Measurements from ENCODE around the gene MYRIP.

MYRIP gene

DNA sequence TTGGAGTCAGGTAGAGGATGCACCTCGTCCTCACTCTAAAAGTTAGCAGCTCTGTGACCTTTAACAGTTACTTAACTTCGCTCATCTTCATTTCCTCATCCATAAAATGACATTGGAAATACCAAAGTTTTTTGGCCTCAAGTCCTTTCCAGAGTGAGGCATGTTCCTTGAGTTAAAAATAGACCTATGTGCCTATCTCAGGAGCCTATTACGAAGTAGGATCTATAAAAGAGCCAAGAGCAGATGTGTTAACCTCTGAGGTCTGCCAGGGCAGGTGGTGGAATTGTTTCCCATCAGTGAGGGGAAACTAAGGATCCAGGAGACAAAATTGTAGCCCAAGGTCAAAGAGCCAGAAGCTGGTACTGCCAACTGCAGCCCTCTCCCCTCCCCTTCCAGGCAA is 379.7 kb downstream of the MYRIP start:
- DNase-seq (ENCODE audit: low read depth): no peak

DNA sequence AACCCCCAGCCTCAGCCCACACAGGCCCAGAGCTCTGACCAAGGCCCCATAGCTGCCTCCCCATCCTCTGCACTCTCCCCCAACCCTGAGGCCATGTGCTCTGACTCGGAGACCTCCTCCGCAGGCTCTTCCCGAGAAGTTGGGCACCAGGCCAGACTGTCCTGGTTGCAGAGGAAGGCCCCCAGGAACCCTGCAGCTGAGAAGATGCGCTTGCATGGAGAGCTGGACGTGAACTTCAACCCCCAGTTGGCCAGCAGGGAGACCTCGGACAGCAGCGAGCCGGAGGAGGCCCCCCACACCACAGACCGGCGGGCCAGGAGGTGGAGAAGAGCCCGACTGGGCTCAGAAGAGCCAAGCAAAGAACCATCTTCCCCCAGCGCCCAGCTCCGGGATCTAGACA is 380.6 kb downstream of the MYRIP start:
- no peak for DNase-seq (ENCODE audit: low read depth)

GRCh38 chr3:40191251-40191650 is 381.8 kb downstream of the MYRIP start:
- DNase-seq (ENCODE audit: low read depth): no peak

- DNase-seq (ENCODE audit: low read depth): peak; percentile 39
Observed at GRCh38 chr3:40191850-40192448, 382.5 kb downstream of the MYRIP start.

GRCh38 chr3:40192628-40193027 is 383.2 kb downstream of the MYRIP start:
- no peak for DNase-seq (ENCODE audit: low read depth)

DNA sequence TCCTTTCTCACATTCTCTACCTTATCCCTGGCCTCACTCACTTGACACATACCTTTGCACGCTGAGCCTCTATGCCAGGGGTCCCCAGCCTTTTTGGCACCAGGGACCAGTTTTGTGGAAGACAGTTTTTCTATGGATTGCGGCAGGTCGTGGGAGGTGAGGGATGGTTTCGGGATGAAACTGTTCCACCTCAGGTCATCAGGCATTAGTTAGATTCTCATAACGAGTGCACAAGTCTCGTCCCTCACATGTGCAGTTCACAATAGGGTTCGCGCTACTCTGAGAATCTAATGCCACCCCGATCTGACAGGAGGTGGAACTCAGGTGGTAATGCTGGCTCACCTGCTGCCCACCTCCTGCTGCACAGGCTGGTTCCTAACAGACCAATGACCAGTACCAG is 387.6 kb downstream of the MYRIP start:
- DNase-seq (ENCODE audit: low read depth): no peak

GRCh38 chr3:40200692-40201316 is 391.4 kb downstream of the MYRIP start:
- DNase-seq (ENCODE audit: low read depth): no peak

DNA sequence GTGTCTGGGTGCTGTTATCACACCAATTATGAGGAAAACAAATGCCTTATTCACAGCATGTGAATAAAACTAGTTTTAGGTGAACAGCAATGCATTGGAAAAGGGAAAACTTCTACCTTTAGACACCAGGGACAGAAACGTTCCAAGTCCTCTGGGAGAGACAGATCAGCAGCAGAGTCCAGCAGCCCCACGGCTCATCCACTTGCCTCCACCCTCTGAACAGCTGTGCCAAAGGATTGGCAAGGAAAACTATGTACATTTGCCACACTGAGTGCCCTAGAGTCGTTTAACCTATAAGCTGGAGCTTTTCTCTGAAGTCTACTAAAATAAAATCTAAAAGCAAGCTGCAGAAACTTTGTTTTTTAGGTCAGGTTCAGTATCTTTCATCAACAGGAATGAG is 392.4 kb downstream of the MYRIP start:
- DNase-seq (ENCODE audit: low read depth): no peak

DNA sequence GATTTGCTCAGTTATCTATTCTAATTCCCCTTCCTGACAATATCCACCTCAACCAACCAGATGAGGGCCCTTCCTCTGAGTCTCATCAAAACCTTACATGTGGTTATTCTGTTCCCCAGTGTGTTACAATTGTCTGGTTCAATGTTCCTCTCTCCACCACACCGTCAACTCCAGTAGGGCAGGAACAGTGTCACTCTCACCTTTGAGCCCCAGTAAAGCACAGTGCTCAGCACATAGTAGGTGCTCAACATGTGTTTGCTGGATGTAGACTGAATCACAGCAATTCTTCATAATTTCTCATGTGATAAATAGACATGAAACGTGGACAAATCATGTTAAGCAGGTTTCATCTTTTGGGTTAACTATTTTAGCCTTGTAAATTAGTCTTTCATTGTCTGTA is 397.1 kb downstream of the MYRIP start:
- DNase-seq (ENCODE audit: low read depth): no peak

DNA sequence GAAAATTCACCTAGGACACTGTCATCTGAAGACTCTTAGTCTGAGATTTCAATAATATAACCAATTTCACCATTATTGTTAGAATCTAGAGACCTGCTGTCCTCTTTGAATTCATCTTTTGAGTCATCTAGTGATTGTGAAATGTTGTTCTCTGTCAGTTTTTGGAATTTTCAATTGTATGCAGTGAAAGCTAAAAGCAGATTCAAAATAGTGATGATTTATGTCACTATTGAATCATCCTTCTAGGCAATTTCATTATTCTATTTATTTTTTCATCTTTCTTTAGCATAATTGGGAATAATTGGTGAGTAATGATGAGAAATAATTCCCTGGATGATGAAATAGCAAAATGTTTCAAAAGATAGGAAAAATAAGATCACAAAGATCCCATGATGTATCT is 398.4 kb downstream of the MYRIP start:
- DNase-seq (ENCODE audit: low read depth): no peak

- no peak for DNase-seq (ENCODE audit: low read depth)
Observed at GRCh38 chr3:40208251-40208650, 398.8 kb downstream of the MYRIP start.

GRCh38 chr3:40211579-40211978 is 402.2 kb downstream of the MYRIP start:
- no peak for DNase-seq (ENCODE audit: low read depth)

DNA sequence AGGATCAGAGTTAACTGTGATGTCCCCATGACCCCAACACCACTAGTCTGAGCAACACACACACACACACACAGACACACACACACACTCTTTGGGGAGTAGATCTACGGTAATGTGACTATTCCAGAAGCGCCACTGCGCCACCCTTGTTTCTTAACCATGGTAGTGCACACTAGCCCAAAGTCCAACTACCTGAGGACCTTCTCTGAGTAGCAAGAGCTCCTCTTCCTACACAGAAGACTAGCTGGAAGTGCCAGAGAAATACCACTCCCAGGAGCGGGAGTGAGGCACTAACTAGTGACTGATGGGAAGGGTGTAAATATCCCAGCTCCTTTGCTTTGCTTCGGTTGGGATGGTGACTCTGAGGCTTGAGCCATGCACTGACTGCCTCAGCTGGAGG is 404.1 kb downstream of the MYRIP start:
- DNase-seq (ENCODE audit: low read depth): no peak

GRCh38 chr3:40215015-40215414 is 405.6 kb downstream of the MYRIP start:
- no peak for DNase-seq (ENCODE audit: low read depth)

DNA sequence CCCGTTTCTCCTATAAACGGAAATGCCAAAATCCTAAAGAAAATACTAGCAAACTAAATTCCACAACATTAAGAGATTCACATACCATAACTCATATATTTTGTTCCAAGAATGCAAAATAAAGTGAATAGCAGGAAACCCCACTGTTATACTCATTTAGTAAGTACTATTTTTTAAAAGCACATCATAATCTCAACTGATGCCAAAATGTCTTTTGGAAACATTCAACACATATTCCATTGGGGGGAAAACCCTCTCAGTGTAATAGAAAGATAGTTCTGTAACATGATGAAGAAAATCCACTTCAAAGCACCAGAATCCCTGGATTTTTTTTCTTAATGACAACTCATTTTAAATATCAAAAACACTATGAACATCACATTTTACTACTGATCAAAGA is 407.1 kb downstream of the MYRIP start:
- no peak for DNase-seq (ENCODE audit: low read depth)

GRCh38 chr3:40223856-40224255 is 414.4 kb downstream of the MYRIP start:
- no peak for DNase-seq (ENCODE audit: low read depth)

DNA sequence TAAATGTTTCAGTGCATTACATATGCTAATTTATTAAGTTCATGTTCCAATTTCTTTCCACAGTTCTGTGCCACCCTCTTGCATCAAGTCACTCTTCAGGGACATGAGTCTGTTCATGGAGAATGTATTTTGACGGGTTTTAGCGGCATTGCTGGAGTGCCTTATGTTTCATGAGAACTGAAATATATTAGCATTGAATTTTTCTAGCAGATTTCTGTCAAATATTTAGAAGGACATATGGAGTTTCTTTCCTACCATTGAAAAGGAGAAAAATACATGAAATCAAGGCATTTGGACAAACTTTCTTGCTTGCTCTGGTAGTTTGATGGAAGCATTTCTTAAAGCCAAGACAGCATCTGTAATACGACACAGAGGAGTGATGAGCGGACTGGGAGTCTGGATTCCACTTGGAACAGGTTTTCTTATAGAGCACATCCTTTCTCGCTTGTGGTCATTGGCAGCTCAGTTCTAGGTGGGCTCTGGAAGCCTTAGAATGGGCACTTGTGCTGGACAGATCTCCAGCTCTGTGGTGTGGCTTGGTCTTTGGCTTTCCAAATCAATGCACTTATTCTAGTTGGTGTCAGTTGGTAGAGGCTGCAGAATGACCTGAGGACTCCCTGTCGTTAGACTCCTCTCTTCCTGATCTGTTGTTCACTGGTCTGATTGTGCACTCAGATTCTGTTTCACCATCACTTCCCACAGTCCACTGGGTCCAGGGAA is 415.5 kb downstream of the MYRIP start:
- no peak for DNase-seq (ENCODE audit: low read depth)

GRCh38 chr3:40226636-40227035 is 417.2 kb downstream of the MYRIP start:
- DNase-seq (ENCODE audit: low read depth): no peak

DNA sequence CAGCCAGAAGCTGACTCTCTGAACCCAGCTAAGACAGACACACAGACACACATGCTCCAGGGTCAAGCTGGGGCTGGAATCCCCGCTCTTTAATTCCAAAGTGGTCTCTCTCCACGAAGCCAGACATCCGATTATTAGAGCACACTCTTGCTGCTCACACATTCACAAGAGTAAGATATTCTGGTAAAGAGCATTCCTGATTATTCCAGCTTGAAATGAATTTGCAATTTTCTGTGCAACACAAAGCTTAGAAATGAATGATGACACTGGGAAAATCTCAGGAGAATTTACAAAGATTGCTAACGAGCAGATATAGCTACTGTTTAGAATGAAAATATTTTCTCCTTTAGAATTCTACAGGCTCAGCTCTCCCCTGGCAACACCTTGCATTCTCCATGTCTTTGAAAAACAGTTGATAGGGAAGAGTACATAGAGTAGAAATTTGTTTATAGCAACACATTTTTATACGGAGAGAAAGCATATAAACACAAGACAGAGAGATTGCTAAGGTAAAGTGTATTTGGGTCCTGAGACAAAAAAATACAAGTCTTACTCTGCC is 419.5 kb downstream of the MYRIP start:
- DNase-seq (ENCODE audit: low read depth): no peak

- DNase-seq (ENCODE audit: low read depth): no peak
Observed at GRCh38 chr3:40229386-40229785, 420.0 kb downstream of the MYRIP start.

DNA sequence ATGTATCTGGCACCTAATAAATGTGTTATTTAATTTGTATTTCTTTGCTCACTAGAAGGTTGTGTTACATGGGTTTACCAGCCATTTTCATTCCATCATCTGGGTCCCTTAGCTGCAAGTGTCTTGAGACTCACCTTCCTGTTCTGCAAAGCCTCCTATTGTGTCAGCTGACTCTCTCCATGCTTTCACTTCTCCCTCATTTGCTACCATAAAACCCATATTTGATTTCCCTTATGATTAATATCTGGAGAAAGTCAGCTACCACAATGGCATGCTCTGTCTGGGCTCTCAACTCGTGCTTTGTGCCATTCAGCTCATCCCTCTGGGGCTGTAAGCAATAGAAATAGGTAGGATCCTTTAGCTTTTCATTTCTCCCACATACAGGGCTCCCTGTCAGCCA is 420.6 kb downstream of the MYRIP start:
- no peak for DNase-seq (ENCODE audit: low read depth)

- no peak for DNase-seq (ENCODE audit: low read depth)
Observed at GRCh38 chr3:40230382-40230781, 421.0 kb downstream of the MYRIP start.

DNA sequence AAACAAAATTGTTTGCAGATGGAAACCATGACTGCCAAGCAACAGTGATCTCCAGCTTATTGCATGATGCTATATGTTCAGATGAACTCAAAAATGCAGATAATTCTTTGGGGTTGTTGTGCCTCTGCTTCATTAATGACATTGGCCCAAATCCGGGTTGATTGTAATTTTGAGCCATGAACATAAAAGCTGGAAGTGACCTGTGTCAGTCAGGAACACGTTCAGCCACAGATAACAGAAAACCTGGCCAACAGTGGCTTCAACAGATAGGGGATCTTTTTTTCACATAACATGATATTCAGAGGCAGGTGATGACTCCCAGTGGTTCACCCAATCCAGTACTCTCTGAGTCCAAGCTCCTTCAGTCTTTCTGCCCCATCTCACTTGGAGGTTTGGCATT is 423.2 kb downstream of the MYRIP start:
- DNase-seq (ENCODE audit: low read depth): no peak

All from stimulated activated CD8-positive, alpha-beta memory T cell treated with anti-CD3 and anti-CD28 coated beads, Interleukin-4, amount 100 ng/mL, for 24 hours (primary cell).